ENCODE data around the gene ABR. TPM values are rescaled to one million over a fixed set of nuclear protein-coding genes. Genes with fewer than 3 reads are reported as not detected.

The ABR gene
- total and polyA plus RNA-seq, 2 of the 8 experiments (the other 6 are each of a cell fraction or from before 2014, with no cell fraction given) = 44.8 to 47.2 TPM

DNA sequence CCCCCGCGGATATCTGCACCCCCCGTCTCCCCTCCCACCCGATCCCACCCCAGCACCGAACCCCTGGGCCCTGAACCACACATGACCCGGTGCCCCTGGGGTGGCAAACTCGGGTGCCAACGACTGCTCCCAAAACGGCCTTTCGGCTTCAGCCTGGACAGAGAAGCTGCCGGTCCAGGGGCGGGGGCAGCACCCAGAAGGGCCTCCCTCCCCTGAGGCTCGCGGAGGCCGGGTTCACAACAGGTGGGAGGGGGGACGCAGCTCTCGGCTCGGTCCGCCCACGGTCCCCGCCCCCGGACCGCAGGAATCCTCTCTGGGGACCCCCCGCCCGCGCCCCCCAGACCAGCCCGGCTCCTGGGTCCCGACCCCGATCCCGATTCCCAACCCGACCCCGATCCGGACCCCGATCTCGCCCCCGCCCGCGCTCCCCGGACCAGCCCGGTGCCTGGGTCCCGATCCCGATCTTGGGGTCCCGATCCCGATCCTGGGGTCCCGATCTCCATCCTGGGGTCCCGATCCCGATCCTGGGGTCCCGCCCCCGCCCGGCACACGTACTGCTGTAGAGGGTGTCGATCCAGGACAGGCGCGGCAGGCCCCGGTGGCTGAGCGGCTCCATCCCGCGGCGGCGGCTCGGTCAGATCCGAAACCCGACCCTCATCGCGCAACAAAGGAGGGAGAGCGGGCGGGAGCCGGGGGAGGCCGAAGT, 516 bp downstream of the ABR start:
- H2BK5ac ChIP-seq (ENCODE audit: low read depth, low read length) = no peak overlapping the region
- H4K8ac ChIP-seq (ENCODE audit: extremely low read depth, insufficient read depth, low read length) = no peak overlapping the region; the same call in 1 of the 2 replicates
- H3K18ac ChIP-seq (ENCODE audit: extremely low read depth, low read length) = no peak overlapping the region; the same call in 1 of the 2 replicates
- no peak overlapping the region for H2AFZ ChIP-seq (ENCODE audit: low read length)
- no peak overlapping the region for H2BK12ac ChIP-seq (ENCODE audit: low read depth, low read length)
- peak overlapping the region; percentile 93 to 94 for H3K4me2 ChIP-seq (ENCODE audit: insufficient read depth in 1 of 2, low read depth in 2 of 2, low read length in 2 of 2)
- WGBS, 2 experiments (ENCODE audit: extremely low coverage in 1 of 2, insufficient coverage in 1 of 2, insufficient read length in 1 of 2, insufficient replicate concordance in 2 of 2, low coverage in 1 of 2, low lambda C conversion rate in 2 of 2, missing lambda C conversion rate in 1 of 2) = 0% methylated on average over 9 of the region's 69 CpGs; no CpG with 5 or more reads in 1 of the 2 experiments
- H3K79me1 ChIP-seq (ENCODE audit: low read depth, low read length) = no peaks in the 10 kb centered on the region; the same call in 1 of the 2 replicates
- POLR2A ChIA-PET (ENCODE audit: partially characterized antibody) = interaction anchor here (0.8 kb wide), 1 partner anchor 9 kb away, joined by 4 read pairs; no protein-coding TSS in a partner anchor
- peaks cover 0 to 20% (median 10%) of the 10 kb centered on the region in 4 experiments; a peak in 6 of 7 replicates for H3K4me1 ChIP-seq (replicated peaks in 1 of 4; ENCODE audit: control insufficient read depth in 3 of 4, insufficient read depth in 4 of 4, low read length in 3 of 4)
- no peak overlapping the region for H3K56ac ChIP-seq (replicated peaks; ENCODE audit: insufficient read length, low read depth, low read length)
- H4K5ac ChIP-seq (ENCODE audit: insufficient read length, low read depth, low read length) = no peak overlapping the region
- no peak overlapping the region for H4K91ac ChIP-seq (replicated peaks; ENCODE audit: insufficient read length, low read length)
- no peak overlapping the region for H3K4ac ChIP-seq (replicated peaks; ENCODE audit: insufficient read length, low read depth, low read length)
- DNase-seq (ENCODE audit: low read depth in 1 of 2, low spot score in 2 of 2) (peak in 1 of 2 experiments; percentile 82), FAIRE-seq (no peak)
- H2BK20ac ChIP-seq (ENCODE audit: low read length) = no peak overlapping the region
- CTCF ChIA-PET (ENCODE audit: partially characterized antibody) = interaction anchor here (1.9 to 6.0 kb wide), 2 partner anchors 7 to 10 kb away, joined by 6 to 29 read pairs; no protein-coding TSS in a partner anchor
- no peak overlapping the region for H3K23ac ChIP-seq (ENCODE audit: insufficient read length)
- H3K4me3 ChIP-seq (ENCODE audit: extremely low read depth in 1 of 4, insufficient read depth in 2 of 4, low read depth in 3 of 4, low read length in 4 of 4) = peak overlapping the region; percentile 47 to 96 (median 65)
- no peak overlapping the region for H3K14ac ChIP-seq (ENCODE audit: insufficient read length)
- H3K9ac ChIP-seq (replicated peaks in 1 of 4; ENCODE audit: extremely low read depth in 1 of 4, low read depth in 3 of 4, low read length in 3 of 4) = peak overlapping the region in 1 of 4 experiments; percentile 81; a peak in 2 of 7 replicates
- H4K20me1 ChIP-seq (replicated peaks in 1 of 2; ENCODE audit: control insufficient read depth in 1 of 2, insufficient read depth in 2 of 2, low read length in 2 of 2) = peaks cover 4 to 11% of the 10 kb centered on the region in 2 experiments
- peaks cover 0 to 28% (median 19%) of the 10 kb centered on the region in 4 experiments; a peak in 5 of 7 replicates for H3K27me3 ChIP-seq (replicated peaks in 1 of 4; ENCODE audit: control insufficient read depth in 3 of 4, extremely low read depth in 1 of 4, insufficient read depth in 3 of 4, low read length in 3 of 4)
- no peaks in the 10 kb centered on the region for H3K9me3 ChIP-seq (ENCODE audit: insufficient read depth in 2 of 2, low read depth in 1 of 2, low read length in 1 of 2)
- no peaks in the 10 kb centered on the region for H3K36me3 ChIP-seq (ENCODE audit: control insufficient read depth in 2 of 4, insufficient read depth in 4 of 4, low read length in 3 of 4)
- H2AK5ac ChIP-seq (ENCODE audit: low read depth, low read length) = no peak overlapping the region
- peaks cover 0 to 2% of the 10 kb centered on the region in 2 experiments; a peak in 1 of 4 replicates for H3K79me2 ChIP-seq (ENCODE audit: control insufficient read depth in 1 of 2, insufficient read depth in 2 of 2, low read length in 2 of 2)
- H2BK120ac ChIP-seq (replicated peaks; ENCODE audit: low read depth, low read length) = no peak overlapping the region
- H2BK15ac ChIP-seq (ENCODE audit: low read length) = no peak overlapping the region
- peaks cover 10% of the 10 kb centered on the region; the same call in 1 of the 2 replicates for H3K23me2 ChIP-seq (ENCODE audit: low read depth, low read length)
- no peak overlapping the region for H3K27ac ChIP-seq (ENCODE audit: low read depth, low read length)
- TF ChIP-seq JUND (IDR thresholded peaks at IDR 0.05; ENCODE audit: low read length) (no peak), KDM4A (IDR thresholded peaks at IDR 0.05; ENCODE audit: low read depth, low read length, severe bottlenecking) (peak; percentile 50), NANOG (IDR thresholded peaks at IDR 0.05; ENCODE audit: insufficient read depth, low read depth, low read length, poor library complexity, severe bottlenecking) (no peak), HDAC6 (IDR thresholded peaks at IDR 0.05; ENCODE audit: low read depth, low read length) (no peak), SAP30 (IDR thresholded peaks at IDR 0.05; ENCODE audit: insufficient read depth, insufficient replicate concordance, low read length) (no peak), CEBPB (IDR thresholded peaks at IDR 0.05; ENCODE audit: low read depth, low read length) (no peak), SIN3A (conservative IDR thresholded peaks at IDR 0.05 in 1 of 2, IDR thresholded peaks at IDR 0.05 in 1 of 2; ENCODE audit: low read depth in 1 of 2, low read length in 2 of 2) (no peak), SP1 (IDR thresholded peaks at IDR 0.05; ENCODE audit: low read depth, low read length) (no peak), EZH2 (IDR thresholded peaks at IDR 0.05; ENCODE audit: low read depth, low read length, severe bottlenecking) (no peak), BCL11A (IDR thresholded peaks at IDR 0.05; ENCODE audit: low read depth in 2 of 2, low read length in 2 of 2) (no peak), EGR1 (IDR thresholded peaks at IDR 0.05; ENCODE audit: borderline replicate concordance, low read depth, low read length) (0 out of 2 replicates have a peak, but pooled peaks have one; percentile 21), CHD2 (IDR thresholded peaks at IDR 0.05; ENCODE audit: low read length) (no peak)
